Measurements from ENCODE around the gene LYL1. TPM values are rescaled to one million over a fixed set of nuclear protein-coding genes. Genes with fewer than 3 reads are reported as not detected.

The LYL1 gene
- total RNA-seq, 1 experiment from 2014 or later: 0.63 TPM

- TF ChIP-seq CTCF (conservative IDR thresholded peaks at IDR 0.05): no peak
- H2AFZ ChIP-seq (ENCODE audit: low read length): no peak overlapping the region
- no peak overlapping the region for H2BK15ac ChIP-seq (ENCODE audit: low read depth, low read length)
- no peaks in the 10 kb centered on the region for H3K27me3 ChIP-seq (ENCODE audit: insufficient read depth, low read length)
- H3K4me2 ChIP-seq (ENCODE audit: insufficient read depth, insufficient read length, low read length): no peak overlapping the region
- H3K9me3 Mint-ChIP-seq: no peaks in the 10 kb centered on the region; a peak in 1 of 5 replicates
- no peak overlapping the region for H3K9ac ChIP-seq (ENCODE audit: extremely low read depth, insufficient read length, low read length)
- H3K27ac ChIP-seq (ENCODE audit: insufficient read length, low read depth, low read length): no peak overlapping the region
- no peak overlapping the region for H3K4ac ChIP-seq (ENCODE audit: low read depth, low read length)
- no peaks in the 10 kb centered on the region; the same call in 1 of the 2 replicates for H3K27me3 Mint-ChIP-seq (ENCODE audit: low read depth)
- H2BK120ac ChIP-seq (ENCODE audit: low read depth, low read length, poor library complexity, severe bottlenecking): no peak overlapping the region
- H4K8ac ChIP-seq (replicated peaks; ENCODE audit: insufficient read length, low read depth, low read length): no peak overlapping the region
- no peak overlapping the region for H3K27ac Mint-ChIP-seq
- no peak for DNase-seq
- H3K9me3 ChIP-seq (ENCODE audit: control insufficient read depth, low read depth, low read length): no peaks in the 10 kb centered on the region
- peaks cover 8 to 17% (median 13%) of the 10 kb centered on the region in 3 experiments; a peak in 5 of 7 replicates for H3K36me3 Mint-ChIP-seq (ENCODE audit: insufficient read depth in 1 of 3, low read depth in 3 of 3)
- peaks cover 13% of the 10 kb centered on the region for H3K23me2 ChIP-seq (ENCODE audit: insufficient read length, low read depth, low read length, poor library complexity, severe bottlenecking)
- H3K4me1 ChIP-seq (ENCODE audit: insufficient read depth, low read length): no peaks in the 10 kb centered on the region
- no CpG with 5 or more reads among the region's 16 CpGs for WGBS (ENCODE audit: extremely low coverage, insufficient read length, low lambda C conversion rate)
- no peak overlapping the region for H3K18ac ChIP-seq (ENCODE audit: insufficient read length, low read depth, low read length)
- H3K56ac ChIP-seq (ENCODE audit: insufficient read length, low read depth, low read length): no peak overlapping the region
- no peaks in the 10 kb centered on the region for H4K20me1 ChIP-seq (ENCODE audit: control insufficient read depth, insufficient read depth, insufficient read length)
- H3T11ph ChIP-seq (ENCODE audit: low read length): no peak overlapping the region
- no peak overlapping the region for H4K91ac ChIP-seq (ENCODE audit: insufficient read length, low read depth, low read length)
- H4K5ac ChIP-seq (ENCODE audit: insufficient read length, low read depth, low read length): no peak overlapping the region
- H3K14ac ChIP-seq (ENCODE audit: insufficient read depth, low read length): no peak overlapping the region
- H3K79me1 ChIP-seq (ENCODE audit: insufficient read depth, low read depth, low read length, poor library complexity, severe bottlenecking): no peaks in the 10 kb centered on the region
- no peak overlapping the region for H3K23ac ChIP-seq (ENCODE audit: insufficient read length, low read depth, low read length)
- H3K79me2 ChIP-seq (ENCODE audit: insufficient read depth, low read length): no peaks in the 10 kb centered on the region; the same call in 1 of the 2 replicates
- H2AK5ac ChIP-seq (ENCODE audit: insufficient read length, low read length): no peak overlapping the region
- H3K4me3 Mint-ChIP-seq: peak overlapping the region in 1 of 2 experiments; percentile 50; a peak in 2 of 5 replicates
- H2BK5ac ChIP-seq (ENCODE audit: insufficient read length, low read length): no peak overlapping the region
- H2BK20ac ChIP-seq (ENCODE audit: low read depth, low read length, poor library complexity, severe bottlenecking): no peak overlapping the region
- H3K4me1 Mint-ChIP-seq: peaks cover 11 to 12% of the 10 kb centered on the region in 2 experiments
- H2BK12ac ChIP-seq (ENCODE audit: insufficient read length, low read depth, low read length): no peak overlapping the region
These were observed 44.3 kb upstream of the LYL1 start for GRCh38 chr19:13146763-13147563.

All from H9 (cell line).